ENCODE data around the gene NTRK1. TPM values are rescaled to one million over a fixed set of nuclear protein-coding genes. Genes with fewer than 3 reads are reported as not detected.

Gene NTRK1
- total RNA-seq, 1 donor from 2014 or later: not detected

GRCh38 chr1:156836892-156837291, 23.8 kb upstream of the NTRK1 start:
- no peak for DNase-seq (ENCODE audit: low read depth in 2 of 2)

DNA sequence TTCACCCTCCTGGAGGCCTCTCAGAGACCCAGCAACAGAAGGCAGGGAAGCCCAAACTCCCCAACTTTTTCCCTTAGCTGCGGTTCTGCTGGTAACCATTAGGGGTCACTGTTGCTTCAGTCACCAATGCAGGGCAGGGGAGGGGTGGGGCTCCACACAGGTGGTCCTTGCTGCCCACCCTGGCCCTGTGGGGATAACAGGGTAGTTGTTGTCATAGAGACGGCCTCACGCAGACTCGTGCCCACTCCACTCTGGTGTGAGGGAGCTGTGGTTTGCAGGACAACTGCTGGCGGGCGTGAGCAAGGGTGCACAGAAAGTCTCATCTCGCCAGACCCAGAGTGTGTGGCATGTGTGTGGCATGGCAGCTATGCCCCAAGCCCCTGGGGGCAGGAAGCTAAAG, 21.7 kb upstream of the NTRK1 start:
- peak in 1 of 2 donors; percentile 29 for DNase-seq (ENCODE audit: low read depth in 2 of 2)

DNA sequence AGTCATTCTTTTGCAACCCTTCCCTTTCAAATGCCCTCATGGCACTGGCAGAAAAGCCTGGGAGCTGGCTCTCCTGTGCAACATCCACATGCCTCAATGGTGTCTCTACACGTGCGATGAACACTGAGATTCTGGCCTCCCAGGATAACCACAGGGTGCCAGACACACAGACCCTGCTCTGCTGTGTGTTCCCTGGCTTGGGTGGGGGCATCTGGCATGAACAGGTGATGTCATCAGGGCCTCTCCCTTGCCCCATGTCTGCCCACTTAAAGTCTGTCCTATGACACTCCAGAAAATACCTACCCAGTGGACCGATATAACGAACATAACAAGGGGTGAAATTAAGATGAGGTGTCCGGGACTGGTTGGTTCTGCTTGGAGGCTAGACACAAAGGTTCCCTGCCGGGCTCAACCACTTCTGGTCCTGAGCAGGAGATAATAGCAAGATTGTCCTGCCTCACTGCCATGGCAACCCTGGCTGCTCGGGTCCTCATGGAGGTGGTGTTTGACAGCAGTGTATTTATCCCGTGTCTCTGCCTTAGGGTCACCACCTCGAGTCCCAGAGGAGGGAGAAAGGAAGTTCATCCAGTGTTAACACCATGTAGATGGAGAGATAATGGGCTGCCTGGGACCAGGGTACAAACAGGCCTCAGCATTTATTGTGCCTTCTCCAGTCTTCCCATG, 21.1 kb upstream of the NTRK1 start:
- DNase-seq (ENCODE audit: low read depth in 2 of 2): no peak

GRCh38 chr1:156840186-156840897, 20.3 kb upstream of the NTRK1 start:
- DNase-seq (ENCODE audit: low read depth in 2 of 2): no peak

- DNase-seq (ENCODE audit: low read depth in 2 of 2): no peak
These were observed 19.8 kb upstream of the NTRK1 start for GRCh38 chr1:156840898-156841279.

DNA sequence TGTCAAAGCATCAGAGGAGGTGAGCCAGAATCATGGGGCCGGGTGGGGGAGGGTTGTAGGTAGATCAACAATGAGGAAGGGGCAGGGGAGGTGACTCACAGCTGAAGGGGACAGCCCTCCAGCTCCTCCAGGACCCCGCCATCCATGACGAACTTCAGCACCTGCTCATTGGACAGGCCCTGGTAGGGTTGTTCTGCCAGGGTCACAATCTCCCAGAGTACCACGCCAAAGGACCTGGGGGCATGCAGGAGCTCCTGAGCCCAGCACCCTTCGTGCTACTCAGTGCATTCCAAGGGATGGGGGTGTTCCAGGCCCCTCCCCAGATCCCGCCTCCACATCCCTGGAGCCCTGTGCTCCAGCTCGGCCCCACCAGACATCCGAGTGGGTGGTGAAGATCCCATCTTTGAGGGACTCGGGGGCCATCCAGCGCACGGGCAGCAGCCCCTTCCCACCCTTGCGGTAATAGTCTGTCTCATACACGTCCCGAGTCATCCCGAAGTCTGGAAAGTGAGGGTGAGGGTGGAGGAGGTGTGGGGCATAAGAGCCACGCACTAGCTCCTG, 19.3 kb upstream of the NTRK1 start:
- DNase-seq (ENCODE audit: low read depth in 2 of 2): no peak

DNA sequence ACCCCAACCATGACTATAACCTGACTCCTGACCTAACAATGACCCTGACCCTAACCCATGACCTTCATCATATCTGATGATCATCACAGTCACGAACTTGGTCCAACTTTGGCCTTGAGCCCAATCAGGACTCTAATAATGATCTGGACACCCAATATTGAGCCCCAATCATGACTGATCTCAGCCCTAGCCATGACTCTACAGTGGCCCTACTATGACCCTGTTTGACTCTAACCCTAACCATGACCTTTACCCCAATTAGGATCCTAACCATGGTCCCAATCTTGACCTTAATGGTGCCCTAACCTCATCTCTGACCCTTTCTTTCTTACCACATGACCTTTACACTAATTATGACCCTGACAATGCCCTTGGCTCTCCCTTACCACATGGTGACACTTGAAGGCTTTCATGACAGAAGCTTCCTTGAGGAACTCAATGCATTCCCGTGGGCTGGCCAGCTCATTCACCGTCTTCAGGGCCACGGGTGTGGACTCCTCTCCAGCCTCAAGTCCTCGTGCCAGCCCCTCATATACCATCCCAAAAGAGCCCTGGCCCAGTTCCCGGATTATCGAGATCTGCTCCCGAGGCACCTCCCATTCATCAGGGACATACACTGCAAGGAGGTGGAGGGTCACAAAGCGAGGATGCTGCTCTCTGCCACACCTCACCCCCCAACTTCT, 17.9 kb upstream of the NTRK1 start:
- no peak for DNase-seq (ENCODE audit: low read depth in 2 of 2)

- no peak for DNase-seq (ENCODE audit: low read depth in 2 of 2)
These were observed 16.6 kb upstream of the NTRK1 start for GRCh38 chr1:156844102-156844501.

DNA sequence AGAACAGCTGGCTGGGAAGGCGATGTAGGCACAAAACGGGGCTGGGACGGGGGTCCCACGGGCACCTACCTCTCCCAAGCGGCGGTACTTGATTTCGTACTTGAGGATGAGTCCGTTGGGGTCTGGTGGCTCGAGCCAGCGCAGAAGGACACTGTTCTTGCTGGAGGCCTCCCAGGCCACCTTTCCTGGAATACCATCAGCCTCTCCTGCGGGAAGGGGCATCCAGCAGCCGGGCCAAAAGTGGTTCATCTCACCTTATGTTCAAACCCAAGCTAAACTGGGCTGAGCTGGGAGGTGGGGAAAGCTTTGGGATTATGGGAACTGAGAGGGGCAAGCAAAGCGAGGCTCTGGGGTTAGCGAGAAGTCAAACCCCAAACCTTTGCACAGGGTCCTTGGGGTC, 16.0 kb upstream of the NTRK1 start:
- no peak for DNase-seq (ENCODE audit: low read depth in 2 of 2)

DNA sequence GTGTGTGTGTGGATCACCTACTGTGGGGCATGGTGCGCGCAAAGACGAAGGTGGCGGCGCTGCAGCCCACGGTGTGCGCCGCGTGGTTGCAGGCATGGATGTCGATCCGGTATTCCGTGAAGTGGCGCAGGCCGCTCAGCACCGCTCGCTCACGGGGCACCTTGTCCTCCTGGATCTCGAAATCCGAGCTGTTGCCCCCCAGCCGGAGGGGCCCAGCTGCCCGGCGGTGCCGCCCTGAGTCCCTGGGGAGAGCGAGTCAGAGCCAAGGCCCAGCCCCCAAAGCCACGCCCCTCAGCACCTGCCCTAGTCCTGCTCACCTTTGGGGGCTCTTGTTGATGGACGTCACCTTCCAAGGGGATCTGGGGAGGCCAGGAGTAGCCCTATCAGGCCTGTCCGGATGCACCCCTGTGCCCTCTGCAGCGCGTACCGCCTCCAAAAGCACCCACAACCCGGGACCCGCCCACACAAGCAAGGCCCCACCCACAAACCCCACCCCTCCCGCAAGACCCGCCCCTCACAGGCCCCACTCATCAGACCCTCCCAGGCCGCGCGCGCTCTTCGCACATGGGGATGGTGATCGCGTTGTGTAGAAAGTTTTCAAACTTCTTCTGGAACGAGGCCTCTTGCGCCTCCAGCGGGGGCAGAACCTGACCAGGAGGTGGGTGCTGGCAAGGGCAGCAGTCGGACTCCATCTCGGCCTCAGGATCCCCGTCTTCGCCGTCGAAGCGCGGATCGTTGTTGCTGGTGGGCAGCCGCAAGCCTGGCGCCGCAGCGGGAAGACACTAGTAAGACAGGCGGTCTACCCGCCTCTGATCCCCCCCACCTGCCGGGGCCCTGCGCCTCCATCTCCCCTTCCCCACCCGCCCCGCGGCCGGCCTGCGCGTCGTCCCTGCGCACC, 15.4 kb upstream of the NTRK1 start:
- DNase-seq (ENCODE audit: low read depth in 2 of 2): no peak

DNA sequence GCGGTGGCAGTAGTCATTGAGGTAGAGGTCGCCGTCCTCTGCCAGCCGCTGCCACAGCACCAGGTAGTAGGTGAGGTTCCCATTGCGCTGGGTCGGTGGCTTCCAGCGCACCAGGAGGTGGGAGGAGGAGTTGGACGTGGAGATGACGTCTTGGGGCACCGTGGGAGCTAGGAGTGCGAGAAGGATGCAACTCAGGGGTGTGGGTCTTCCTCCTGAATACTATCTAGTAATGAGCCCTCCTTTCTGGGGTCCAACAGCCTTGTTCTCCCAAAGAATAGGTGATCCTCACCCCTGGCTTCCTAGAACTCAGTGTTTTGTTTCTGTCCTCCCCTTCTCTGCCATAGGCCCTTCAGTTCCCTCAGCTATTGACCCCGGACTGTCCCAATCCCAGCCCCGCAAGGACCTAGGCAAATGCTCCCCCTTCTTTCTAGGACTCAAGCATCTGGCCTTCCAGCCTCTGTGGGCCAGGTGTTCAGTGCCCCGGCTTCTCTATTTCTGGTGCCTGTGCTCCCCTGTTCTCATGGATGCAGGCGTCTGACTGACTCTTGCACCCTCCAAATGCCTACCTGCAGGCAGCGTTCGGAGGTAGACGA, 14.6 kb upstream of the NTRK1 start:
- DNase-seq (ENCODE audit: low read depth in 2 of 2): no peak

DNA sequence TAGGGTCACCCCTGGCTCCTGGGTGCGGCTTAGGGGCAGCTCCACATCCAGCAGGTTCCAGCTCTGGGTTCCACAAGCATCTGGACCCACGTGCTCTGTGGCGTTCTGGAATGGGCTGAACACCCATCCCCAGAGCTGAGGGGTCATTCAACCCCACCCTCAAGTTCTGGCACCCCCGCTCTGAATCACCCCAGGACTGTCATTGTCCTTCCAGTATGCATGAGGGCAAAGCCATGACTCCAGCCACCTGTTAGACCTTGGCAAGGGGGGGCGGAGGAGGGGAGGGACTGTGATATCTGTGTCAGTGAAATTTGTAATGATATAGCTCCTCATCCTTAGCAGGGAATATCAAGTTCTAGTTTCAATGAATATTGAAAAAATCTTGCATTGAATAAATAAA, 14.0 kb upstream of the NTRK1 start:
- no peak for DNase-seq (ENCODE audit: low read depth in 2 of 2)

GRCh38 chr1:156847591-156848460, 12.8 kb upstream of the NTRK1 start:
- DNase-seq (ENCODE audit: low read depth in 2 of 2): no peak

DNA sequence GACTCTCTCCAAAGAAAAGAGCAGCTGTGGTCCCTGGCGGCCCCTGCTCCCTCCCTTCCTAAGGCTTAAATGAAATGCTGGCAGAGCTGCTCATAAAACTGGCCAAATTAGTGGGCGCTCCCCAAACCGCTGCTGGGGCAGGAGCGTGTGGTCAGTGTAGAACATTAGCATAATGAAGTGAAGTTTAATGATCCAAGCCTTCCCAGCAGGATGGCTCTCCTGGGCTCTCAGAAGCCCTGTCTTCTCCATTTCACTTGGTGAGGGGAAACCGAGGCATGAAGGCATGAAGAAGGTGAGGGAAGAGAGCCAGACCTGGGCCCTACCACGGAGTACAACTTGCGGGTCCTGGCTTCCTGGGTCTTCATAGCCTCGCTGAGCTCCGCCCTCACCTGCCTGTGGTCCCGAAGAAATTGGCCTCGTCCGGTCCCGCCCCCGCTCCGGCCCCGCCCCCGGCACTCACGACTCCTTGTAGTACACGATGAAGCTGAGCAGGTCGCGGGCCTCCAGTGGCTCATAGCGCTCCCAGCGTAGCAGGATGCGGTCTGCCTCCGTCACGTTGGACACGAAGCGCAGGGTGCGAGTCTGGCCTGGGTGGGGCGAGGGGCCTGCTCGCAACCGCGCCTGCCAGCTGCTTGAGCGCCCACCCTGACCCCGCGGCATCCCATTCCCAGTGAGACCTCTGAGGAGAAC, 12.1 kb upstream of the NTRK1 start:
- DNase-seq (ENCODE audit: low read depth in 2 of 2): no peak

- DNase-seq (ENCODE audit: low read depth in 2 of 2): no peak
These were observed 11.5 kb upstream of the NTRK1 start for GRCh38 chr1:156849151-156849496.

DNA sequence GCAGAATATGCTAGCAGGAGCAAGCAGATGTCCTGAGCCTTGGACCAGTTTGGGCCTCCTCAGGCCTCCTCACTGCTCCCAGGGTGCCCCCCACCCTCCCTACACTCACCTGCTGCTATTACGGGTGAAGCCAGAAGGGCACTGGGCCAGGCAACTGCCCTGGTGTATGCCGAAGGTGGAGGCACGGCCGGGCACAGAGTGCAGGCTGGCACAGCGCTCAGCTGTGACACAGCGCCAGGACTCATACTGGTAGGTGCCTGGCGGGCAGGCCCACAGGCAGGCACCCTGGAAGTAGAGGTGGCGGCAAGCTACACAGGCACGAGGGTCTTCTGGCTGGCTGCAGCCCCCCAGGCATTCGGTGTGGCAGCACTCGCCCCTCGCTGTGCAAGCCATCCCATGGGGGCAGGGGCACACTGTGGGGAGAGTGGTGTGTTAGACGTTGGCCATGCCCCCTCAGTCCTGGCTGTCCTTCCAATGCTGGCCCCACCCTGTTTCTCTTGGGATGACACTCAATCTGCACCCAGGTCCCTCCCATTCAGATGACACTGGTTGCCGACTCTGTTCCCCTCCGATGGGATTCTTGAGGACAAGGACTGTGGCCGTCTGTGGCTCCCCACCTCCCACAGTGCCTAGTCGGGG, 8.8 kb upstream of the NTRK1 start:
- no peak for DNase-seq (ENCODE audit: low read depth in 2 of 2)

DNA sequence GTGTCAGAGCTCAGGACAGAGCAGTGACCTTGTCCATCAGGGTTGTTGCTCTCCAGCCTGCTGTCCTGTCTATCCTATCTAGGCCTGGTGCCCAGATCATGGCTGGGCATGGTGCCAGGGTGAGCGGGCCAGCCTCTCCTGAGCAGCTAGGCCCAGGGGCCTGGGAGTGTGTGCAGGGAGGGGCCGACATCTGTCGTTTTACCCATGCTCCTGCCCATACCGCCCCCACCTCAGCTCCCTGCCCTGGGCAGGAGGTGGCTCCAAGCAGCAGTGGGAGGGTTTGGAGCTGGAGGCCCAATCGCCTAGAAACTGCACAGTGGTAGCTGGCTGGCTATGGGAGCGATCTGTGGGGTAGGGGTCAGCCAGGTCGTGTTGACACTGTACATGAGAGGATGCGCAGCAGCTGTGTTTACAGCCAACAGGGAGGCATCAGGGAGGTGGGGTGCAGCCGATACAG, 8.2 kb upstream of the NTRK1 start:
- peak; percentile 28 to 37 for DNase-seq (ENCODE audit: low read depth in 2 of 2)

DNA sequence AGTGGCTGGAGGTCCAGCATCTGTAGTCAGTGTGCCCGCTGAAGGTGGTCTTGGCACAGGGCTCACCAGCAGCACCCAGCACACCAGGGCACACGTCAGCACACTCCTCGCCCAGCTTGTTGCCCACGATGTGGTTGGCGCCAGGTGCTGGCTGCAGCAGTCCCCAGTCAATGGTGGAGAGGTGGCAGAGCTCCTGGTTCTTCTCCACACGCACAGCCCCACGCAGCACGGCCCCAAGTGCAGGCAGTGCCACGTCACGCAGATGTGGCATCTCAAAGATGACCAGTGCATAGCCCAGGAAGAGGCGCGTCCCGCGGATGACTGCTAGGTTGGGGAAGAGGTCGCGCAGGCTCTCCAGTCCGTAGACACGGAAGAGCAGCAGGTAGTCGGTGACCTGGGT, 6.9 kb upstream of the NTRK1 start:
- no peak for DNase-seq (ENCODE audit: low read depth in 2 of 2)

DNA sequence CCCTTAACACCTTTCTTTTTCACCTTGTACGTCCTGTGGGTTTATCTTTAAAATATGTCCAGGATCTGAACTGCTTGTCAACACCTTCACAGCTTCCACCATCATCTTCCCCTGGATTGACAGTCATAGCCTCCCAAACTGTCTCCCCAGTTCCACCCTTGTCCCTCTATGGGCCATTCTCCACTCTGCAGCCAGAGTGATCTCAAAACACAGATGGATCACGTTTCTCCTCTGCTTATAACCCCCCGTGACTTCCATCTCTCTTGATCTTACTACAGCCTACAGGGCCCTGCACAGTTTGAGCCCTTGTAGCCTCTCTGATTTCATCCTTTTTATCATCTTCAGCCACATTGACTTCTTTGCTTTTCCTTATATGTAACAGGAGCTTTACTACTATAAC, 6.0 kb upstream of the NTRK1 start:
- DNase-seq (ENCODE audit: low read depth in 2 of 2): no peak

All from dermis microvascular lymphatic vessel endothelial cell (primary cell).